PFSK-1 (cell line): Measurements from ENCODE around the gene CFAP73.

Experiments used
- FOXP2 ChIP-seq: optimal IDR thresholded peaks from 2 replicates; pipeline ENCODE3; 2011; ENCODE audit warnings: borderline replicate concordance, control low read depth, inconsistent platforms; ENCODE audit not compliant: insufficient read depth; ENCODE audit errors: extremely low read length, extremely low read depth
- POLR2AphosphoS5 ChIP-seq: IDR thresholded peaks from 2 replicates; pipeline ENCODE4 v1.6.1; 2012; ENCODE audit warnings: low read depth, mild to moderate bottlenecking, control low read depth, low read length, moderate library complexity
- REST ChIP-seq, 2 experiments: IDR thresholded peaks; 2 replicates each; pipeline versions ENCODE4 v1.6.1 to v1.8.0; 2011 to 2012; ENCODE audit warnings: low read depth in 2 of 2, low read length in 2 of 2, control low read depth in 1 of 2, inconsistent platforms in 1 of 2, mild to moderate bottlenecking in 1 of 2, moderate library complexity in 1 of 2; ENCODE audit not compliant: insufficient read depth in 1 of 2
- SIN3A ChIP-seq: IDR thresholded peaks from 2 replicates; pipeline ENCODE4 v1.6.1; 2012; ENCODE audit warnings: mild to moderate bottlenecking, low read length, moderate library complexity, borderline replicate concordance; ENCODE audit not compliant: insufficient read depth
- TAF1 ChIP-seq: IDR thresholded peaks from 2 replicates; pipeline ENCODE4 v1.6.1; 2012; ENCODE audit warnings: low read length, control low read depth, borderline replicate concordance; ENCODE audit not compliant: insufficient read depth

- no peak for TF ChIP-seq TAF1
- no peak for TF ChIP-seq REST (IDR thresholded peaks at IDR 0.05; ENCODE audit: insufficient read depth in 1 of 2, low read depth in 2 of 2, low read length in 2 of 2)
- no peak for TF ChIP-seq POLR2AphosphoS5
- TF ChIP-seq SIN3A: no peak
- no peak for TF ChIP-seq FOXP2
These were observed 53.0 kb downstream of the CFAP73 start for GRCh38 chr12:113202300-113203075.
